Measurements from ENCODE around the gene DVL1.

DNA sequence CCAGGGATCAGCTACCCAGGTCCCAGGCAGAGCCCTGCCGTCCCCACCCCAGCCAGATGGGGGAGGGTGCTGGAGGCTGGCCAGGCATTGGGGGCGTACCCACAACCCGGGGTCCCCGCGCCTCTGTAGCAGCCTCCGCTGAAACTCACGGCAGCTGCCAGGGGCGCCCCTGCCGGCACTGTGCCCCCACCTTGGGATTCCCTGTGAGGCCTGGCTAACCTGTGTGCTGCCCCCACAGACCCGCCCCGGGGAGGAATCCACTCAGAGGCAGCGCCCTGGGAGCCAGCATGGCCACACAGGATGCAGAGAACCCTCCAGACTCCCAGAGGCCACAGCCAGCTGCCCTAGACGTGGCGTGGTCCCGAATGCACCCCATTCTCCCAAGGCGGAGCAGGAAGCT is 3.8 kb downstream of the DVL1 start:
- no peak for TF ChIP-seq SIN3A (IDR thresholded peaks at IDR 0.05; ENCODE audit: borderline replicate concordance, insufficient read depth, low read length)
- TF ChIP-seq, protein P1, sequence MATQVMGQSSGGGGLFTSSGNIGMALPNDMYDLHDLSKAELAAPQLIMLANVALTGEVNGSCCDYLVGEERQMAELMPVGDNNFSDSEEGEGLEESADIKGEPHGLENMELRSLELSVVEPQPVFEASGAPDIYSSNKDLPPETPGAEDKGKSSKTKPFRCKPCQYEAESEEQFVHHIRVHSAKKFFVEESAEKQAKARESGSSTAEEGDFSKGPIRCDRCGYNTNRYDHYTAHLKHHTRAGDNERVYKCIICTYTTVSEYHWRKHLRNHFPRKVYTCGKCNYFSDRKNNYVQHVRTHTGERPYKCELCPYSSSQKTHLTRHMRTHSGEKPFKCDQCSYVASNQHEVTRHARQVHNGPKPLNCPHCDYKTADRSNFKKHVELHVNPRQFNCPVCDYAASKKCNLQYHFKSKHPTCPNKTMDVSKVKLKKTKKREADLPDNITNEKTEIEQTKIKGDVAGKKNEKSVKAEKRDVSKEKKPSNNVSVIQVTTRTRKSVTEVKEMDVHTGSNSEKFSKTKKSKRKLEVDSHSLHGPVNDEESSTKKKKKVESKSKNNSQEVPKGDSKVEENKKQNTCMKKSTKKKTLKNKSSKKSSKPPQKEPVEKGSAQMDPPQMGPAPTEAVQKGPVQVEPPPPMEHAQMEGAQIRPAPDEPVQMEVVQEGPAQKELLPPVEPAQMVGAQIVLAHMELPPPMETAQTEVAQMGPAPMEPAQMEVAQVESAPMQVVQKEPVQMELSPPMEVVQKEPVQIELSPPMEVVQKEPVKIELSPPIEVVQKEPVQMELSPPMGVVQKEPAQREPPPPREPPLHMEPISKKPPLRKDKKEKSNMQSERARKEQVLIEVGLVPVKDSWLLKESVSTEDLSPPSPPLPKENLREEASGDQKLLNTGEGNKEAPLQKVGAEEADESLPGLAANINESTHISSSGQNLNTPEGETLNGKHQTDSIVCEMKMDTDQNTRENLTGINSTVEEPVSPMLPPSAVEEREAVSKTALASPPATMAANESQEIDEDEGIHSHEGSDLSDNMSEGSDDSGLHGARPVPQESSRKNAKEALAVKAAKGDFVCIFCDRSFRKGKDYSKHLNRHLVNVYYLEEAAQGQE (IDR thresholded peaks at IDR 0.05; ENCODE audit: insufficient read depth in 1 of 2, low read depth in 2 of 2, low read length in 2 of 2) = no peak
